ENCODE measurements around the gene LTC4S. TPM values are rescaled to one million over a fixed set of nuclear protein-coding genes. Genes with fewer than 3 reads are reported as not detected.

The LTC4S gene
- total and polyA plus RNA-seq, 4 donors = 1.3 to 3.3 (median 2.1) TPM

GRCh38 chr5:179764056-179764455, 29.7 kb upstream of the LTC4S start:
- no peaks in the 10 kb centered on the region for H3K9me3 ChIP-seq (ENCODE audit: control insufficient read depth in 4 of 4, low read length in 3 of 4)
- H3K36me3 ChIP-seq (ENCODE audit: control insufficient read depth in 4 of 4, insufficient read depth in 3 of 4, low read depth in 1 of 4, low read length in 3 of 4) = peaks cover 0 to 12% (median 6%) of the 10 kb centered on the region in 4 donors
- H3K27me3 ChIP-seq (ENCODE audit: control insufficient read depth in 4 of 4, insufficient read depth in 4 of 4, low read length in 3 of 4) = no peaks in the 10 kb centered on the region
- no peak overlapping the region for H3K9ac ChIP-seq (ENCODE audit: low read depth in 1 of 2, low read length in 2 of 2)
- TF ChIP-seq, protein P1, sequence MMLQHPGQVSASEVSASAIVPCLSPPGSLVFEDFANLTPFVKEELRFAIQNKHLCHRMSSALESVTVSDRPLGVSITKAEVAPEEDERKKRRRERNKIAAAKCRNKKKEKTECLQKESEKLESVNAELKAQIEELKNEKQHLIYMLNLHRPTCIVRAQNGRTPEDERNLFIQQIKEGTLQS (IDR thresholded peaks at IDR 0.05) = no peak
- TF ChIP-seq FOXA1 (IDR thresholded peaks at IDR 0.05) (no peak), YY1 (IDR thresholded peaks at IDR 0.05) (no peak), JUND (IDR thresholded peaks at IDR 0.05) (no peak), SP1 (IDR thresholded peaks at IDR 0.05) (no peak), FOXA2 (IDR thresholded peaks at IDR 0.05) (no peak), RXRA (IDR thresholded peaks at IDR 0.05) (no peak), MAX (IDR thresholded peaks at IDR 0.05) (no peak), HNF4A (conservative IDR thresholded peaks at IDR 0.05) (no peak), TAF1 (conservative IDR thresholded peaks at IDR 0.05) (no peak), REST (IDR thresholded peaks at IDR 0.05) (no peak)
- TF ChIP-seq, protein P2, sequence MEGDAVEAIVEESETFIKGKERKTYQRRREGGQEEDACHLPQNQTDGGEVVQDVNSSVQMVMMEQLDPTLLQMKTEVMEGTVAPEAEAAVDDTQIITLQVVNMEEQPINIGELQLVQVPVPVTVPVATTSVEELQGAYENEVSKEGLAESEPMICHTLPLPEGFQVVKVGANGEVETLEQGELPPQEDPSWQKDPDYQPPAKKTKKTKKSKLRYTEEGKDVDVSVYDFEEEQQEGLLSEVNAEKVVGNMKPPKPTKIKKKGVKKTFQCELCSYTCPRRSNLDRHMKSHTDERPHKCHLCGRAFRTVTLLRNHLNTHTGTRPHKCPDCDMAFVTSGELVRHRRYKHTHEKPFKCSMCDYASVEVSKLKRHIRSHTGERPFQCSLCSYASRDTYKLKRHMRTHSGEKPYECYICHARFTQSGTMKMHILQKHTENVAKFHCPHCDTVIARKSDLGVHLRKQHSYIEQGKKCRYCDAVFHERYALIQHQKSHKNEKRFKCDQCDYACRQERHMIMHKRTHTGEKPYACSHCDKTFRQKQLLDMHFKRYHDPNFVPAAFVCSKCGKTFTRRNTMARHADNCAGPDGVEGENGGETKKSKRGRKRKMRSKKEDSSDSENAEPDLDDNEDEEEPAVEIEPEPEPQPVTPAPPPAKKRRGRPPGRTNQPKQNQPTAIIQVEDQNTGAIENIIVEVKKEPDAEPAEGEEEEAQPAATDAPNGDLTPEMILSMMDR (IDR thresholded peaks at IDR 0.05; ENCODE audit: low read depth, low read length, missing input control) = no peak
- peaks cover 24 to 68% (median 59%) of the 10 kb centered on the region in 4 donors for H3K4me1 ChIP-seq (ENCODE audit: control insufficient read depth in 4 of 4, insufficient read depth in 4 of 4, low read length in 3 of 4)
- no peak overlapping the region for H3K4me3 ChIP-seq (ENCODE audit: low read depth in 1 of 3, low read length in 3 of 3)
- 76% methylated on average over 8 of the region's 8 CpGs for WGBS
- no peak for DNase-seq (ENCODE audit: low spot score)
- H3K27ac ChIP-seq (ENCODE audit: low read depth in 1 of 2, low read length in 2 of 2) = no peak overlapping the region

- peak overlapping the region; percentile 4 to 63 for H3K27ac ChIP-seq (ENCODE audit: low read depth in 1 of 2, low read length in 2 of 2)
- 82% methylated on average over 13 of the region's 13 CpGs for WGBS
- peaks cover 1 to 16% (median 13%) of the 10 kb centered on the region in 4 donors for H3K36me3 ChIP-seq (ENCODE audit: control insufficient read depth in 4 of 4, insufficient read depth in 3 of 4, low read depth in 1 of 4, low read length in 3 of 4)
- H3K27me3 ChIP-seq (ENCODE audit: control insufficient read depth in 4 of 4, insufficient read depth in 4 of 4, low read length in 3 of 4) = no peaks in the 10 kb centered on the region
- no peak overlapping the region for H3K4me3 ChIP-seq (ENCODE audit: low read depth in 1 of 3, low read length in 3 of 3)
- DNase-seq (ENCODE audit: low spot score) = no peak
- no peak overlapping the region for H3K9ac ChIP-seq (ENCODE audit: low read depth in 1 of 2, low read length in 2 of 2)
- H3K4me1 ChIP-seq (ENCODE audit: control insufficient read depth in 4 of 4, insufficient read depth in 4 of 4, low read length in 3 of 4) = peaks cover 24 to 64% (median 57%) of the 10 kb centered on the region in 4 donors
- peak in 1 of 2 donors; percentile 50 for TF ChIP-seq JUND (IDR thresholded peaks at IDR 0.05)
- no peak for TF ChIP-seq HNF4A (conservative IDR thresholded peaks at IDR 0.05)
- no peaks in the 10 kb centered on the region for H3K9me3 ChIP-seq (ENCODE audit: control insufficient read depth in 4 of 4, low read length in 3 of 4)
These were observed 28.4 kb upstream of the LTC4S start for GRCh38 chr5:179765400-179765799.
